ENCODE measurements around the gene CCL20. TPM values are rescaled to one million over a fixed set of nuclear protein-coding genes. Genes with fewer than 3 reads are reported as not detected.

Gene CCL20
- total RNA-seq = 1 to 10 TPM in 2 of 4 donors, not detected in 2; 2.0 to 4.2 TPM

GRCh38 chr2:227813562-227814353 lies at the start of gene CCL20:
Gene CCL20 (plus strand): TSS chr2:227813842. CDS start chr2:227813912, 70 bp downstream.
- Histone ChIP-seq H3K27ac (no peak within 1 kb of the TSS), H3K4me3 (no peak within 1 kb of the TSS)
- WGBS = 55% methylated on average over 9 of the region's 9 CpGs

GRCh38 chr2:227765788-227766372 lies 47.8 kb upstream of the CCL20 start:
- no peak overlapping the region for H3K27ac ChIP-seq

More at GRCh38 chr2:227813562-227814353, at the start of gene CCL20:
- TF ChIP-seq CTCF (IDR thresholded peaks at IDR 0.05) (no peak), EP300 (IDR thresholded peaks at IDR 0.05) (no peak), POLR2AphosphoS5 (IDR thresholded peaks at IDR 0.05) (no peak), POLR2A (IDR thresholded peaks at IDR 0.05) (no peak)
- H3K4me1 ChIP-seq = peaks cover 20% of the 10 kb centered on the region
- DNase-seq (ENCODE audit: low spot score in 2 of 2) = no peak
- H3K36me3 ChIP-seq = no peaks in the 10 kb centered on the region
- no peaks in the 10 kb centered on the region for H3K9me3 ChIP-seq
- H3K27me3 ChIP-seq = peaks cover 9% of the 10 kb centered on the region

GRCh38 chr2:227766373-227766883 lies 47.2 kb upstream of the CCL20 start:
- 24% methylated on average over 11 of the region's 11 CpGs for WGBS
- H3K27ac ChIP-seq = no peak overlapping the region
- no peaks in the 10 kb centered on the region for H3K9me3 ChIP-seq
- H3K4me1 ChIP-seq = peaks cover 6% of the 10 kb centered on the region
- H3K36me3 ChIP-seq = no peaks in the 10 kb centered on the region
- peak; percentile 83 for DNase-seq (ENCODE audit: low spot score in 2 of 2)
- TF ChIP-seq CTCF (IDR thresholded peaks at IDR 0.05) = peak; percentile 69 to 75
- TF ChIP-seq POLR2AphosphoS5 (IDR thresholded peaks at IDR 0.05) = no peak
- H3K27me3 ChIP-seq = no peaks in the 10 kb centered on the region
- H3K4me3 ChIP-seq = no peak overlapping the region

More at GRCh38 chr2:227765788-227766372, 47.8 kb upstream of the CCL20 start:
- H3K27me3 ChIP-seq = no peaks in the 10 kb centered on the region
- TF ChIP-seq EP300 (IDR thresholded peaks at IDR 0.05) (peak; percentile 1), POLR2AphosphoS5 (IDR thresholded peaks at IDR 0.05) (no peak)
- peaks cover 6% of the 10 kb centered on the region for H3K4me1 ChIP-seq
- H3K4me3 ChIP-seq = no peak overlapping the region
- 69% methylated on average over 4 of the region's 4 CpGs for WGBS
- H3K36me3 ChIP-seq = no peaks in the 10 kb centered on the region
- no peak for DNase-seq (ENCODE audit: low spot score in 2 of 2)
- H3K9me3 ChIP-seq = no peaks in the 10 kb centered on the region

GRCh38 chr2:227767830-227768229 lies 45.8 kb upstream of the CCL20 start:
- 96% methylated on average over 9 of the region's 22 CpGs for WGBS
- H3K4me3 ChIP-seq = no peak overlapping the region
- TF ChIP-seq CTCF (IDR thresholded peaks at IDR 0.05) = no peak
- TF ChIP-seq EP300 (IDR thresholded peaks at IDR 0.05) = no peak
- no peak for TF ChIP-seq POLR2AphosphoS5 (IDR thresholded peaks at IDR 0.05)
- TF ChIP-seq POLR2A (IDR thresholded peaks at IDR 0.05) = no peak

GRCh38 chr2:227772197-227772661 lies 41.4 kb upstream of the CCL20 start:
- WGBS = 88% methylated on average over 5 of the region's 5 CpGs
- no peak for DNase-seq (ENCODE audit: low spot score in 2 of 2)
- H3K36me3 ChIP-seq = no peaks in the 10 kb centered on the region
- TF ChIP-seq CTCF (IDR thresholded peaks at IDR 0.05) (no peak), EP300 (IDR thresholded peaks at IDR 0.05) (no peak), POLR2A (IDR thresholded peaks at IDR 0.05) (no peak), POLR2AphosphoS5 (IDR thresholded peaks at IDR 0.05) (no peak)
- H3K27me3 ChIP-seq = no peaks in the 10 kb centered on the region
- H3K27ac ChIP-seq = no peak overlapping the region
- no peak overlapping the region for H3K4me3 ChIP-seq
- H3K4me1 ChIP-seq = no peaks in the 10 kb centered on the region
- H3K9me3 ChIP-seq = no peaks in the 10 kb centered on the region

More at GRCh38 chr2:227767830-227768229, 45.8 kb upstream of the CCL20 start:
- Histone ChIP-seq H3K36me3 (no peaks in the 10 kb centered on the region), H3K27me3 (no peaks in the 10 kb centered on the region), H3K27ac (no peak overlapping the region), H3K4me1 (peaks cover 6% of the 10 kb centered on the region), H3K9me3 (no peaks in the 10 kb centered on the region)
- DNase-seq (ENCODE audit: low spot score in 2 of 2) = no peak

Measured in suprapubic skin (tissue), 4 donors.